Ovary (tissue), 9 donors: ENCODE data around the gene ZSWIM8. TPM values are rescaled to one million over a fixed set of nuclear protein-coding genes. Genes with fewer than 3 reads are reported as not detected.
A peak's percentile ranks its signal among the peaks of the same experiment; 100 is the strongest.

Source experiments
- DNase-seq, 5 donors: peaks; one replicate each; pipeline ENCODE4 v3.0.0-alpha.2; 2019 to 2020
- H3K27ac ChIP-seq, 2 donors: fragments of 200-600 bp; one replicate each; pipeline versions ENCODE4 v1.5.1 to v1.8.0; 2019 to 2022
- H3K27me3 ChIP-seq: fragments of 200-600 bp; one replicate; pipeline ENCODE4 v1.8.0; 2022
- H3K36me3 ChIP-seq: fragments of 200-600 bp; sonication (generic); one replicate; pipeline ENCODE4 v1.5.1; 2019
- H3K4me1 ChIP-seq: one replicate; pipeline ENCODE4 v1.8.1; 2013; ENCODE audit warnings: mild to moderate bottlenecking, moderate library complexity; ENCODE audit not compliant: insufficient read depth
- H3K4me3 ChIP-seq: fragments of 200-600 bp; sonication (generic); one replicate; pipeline ENCODE4 v1.5.1; 2017
- H3K9me3 ChIP-seq, 2 donors: fragments of 200-600 bp in 1 of 2; sonication (generic) in 1 of 2; one replicate each; pipeline versions ENCODE4 v1.5.1 to v1.8.1; 2013 to 2019; ENCODE audit warnings: mild to moderate bottlenecking in 1 of 2, moderate library complexity in 1 of 2
- EP300 ChIP-seq: sonication (generic); formaldehyde crosslinking; IDR thresholded peaks from one replicate; pipeline ENCODE4 v1.6.1; 2017; ENCODE audit warnings: antibody characterized with exemption
- POLR2A ChIP-seq: fragments of 450-650 bp; IDR thresholded peaks from one replicate; pipeline ENCODE4 v1.6.1; 2017; ENCODE audit warnings: antibody characterized with exemption, mild to moderate bottlenecking, moderate library complexity
- WGBS, 3 donors: extraction: QIAGEN DNeasy Blood & Tissue Kit in 1 of 3; methylation state at CpG; one replicate each; pipeline versions ENCODE4 v1.1.5 to v1.1.7; 2013 to 2017; 5-methylcytosine and 5-hydroxymethylcytosine counted together
- intact Hi-C, 4 donors: fragments of 100-400 bp; cut with DNase I; formaldehyde crosslinking; loops; one replicate each; pipeline versions ENCODE4 v1.11.0 to v1.15.1; 2022 to 2023
- polyA plus RNA-seq, 2 donors: library from polyadenylated mRNA; stranded (reverse); fragments of 200-250 nt in 1 of 2; fragments of 350-450 nt in 1 of 2; fragmentation: Illumina TruSeq in 1 of 2; extraction: RNeasy Lipid Tissue Mini Kit (QIAGEN cat#74804) in 1 of 2; gene quantifications; one replicate each; pipeline ENCODE4 v1.2.3, GENCODE V29; 2013 to 2014
- total RNA-seq, 7 donors: library from RNA; depleted of rRNA in 2 of 7; stranded (reverse); fragments of >200 nt in 2 of 7; fragmentation: NEBNext Ultra II Directional in 3 of 7; extraction: Animal tissue kit (Norgen Biotek cat#: 25700) in 3 of 7; gene quantifications; one replicate each; pipeline versions ENCODE4 v1.1.0 to v1.2.4, GENCODE V29; 2016 to 2023
- TF ChIP-seq, protein P1 (sequence below), 3 donors: fragments of 450-650 bp in 2 of 3; fragments of 200-600 bp in 1 of 3; IDR thresholded peaks; one replicate each; pipeline versions ENCODE4 v1.5.1 to v1.8.0; 2016 to 2022; ENCODE audit warnings: antibody characterized with exemption in 3 of 3, mild to moderate bottlenecking in 1 of 3
- donor health status: DM: no; HTN: no; CAD: no; lungs with moderate emphysema.
- donor health status: DM: no; HTN: no; CAD: no.
- donor health status: Bipolar disorder and iron deficiency.
- donor health status: DM: yes; HTN: yes; CAD: no.
- donor health status: DM: no; HTN: no; CAD: no.
- donor health status: DM: yes; HTN: yes; CAD: no.

Gene ZSWIM8
- total and polyA plus RNA-seq, 9 donors, result 42.7 to 90.7 (median 69.3) TPM

DNA sequence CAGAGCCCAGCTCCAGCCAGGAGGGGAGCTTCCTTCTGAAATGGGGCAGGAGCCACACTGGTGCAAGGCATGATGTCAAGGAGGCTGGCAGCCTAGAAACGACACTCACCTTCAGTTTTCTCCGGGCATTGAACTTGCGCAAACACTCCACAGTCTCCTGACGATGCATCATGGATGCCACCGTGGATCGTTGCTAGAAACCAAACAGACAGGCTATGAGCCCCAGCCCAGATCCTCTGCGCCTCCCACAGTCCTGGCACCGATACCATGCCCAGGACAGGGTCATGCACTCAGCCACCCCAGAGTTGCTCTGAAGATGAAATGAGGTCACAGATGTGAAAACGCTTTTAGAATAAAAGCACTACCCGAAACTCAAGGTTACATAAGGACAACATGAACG, 56.9 kb downstream of the ZSWIM8 start:
- H3K4me1 ChIP-seq, result no peaks in the 10 kb centered on the region
- DNase-seq, result no peak
- TF ChIP-seq, protein P1, sequence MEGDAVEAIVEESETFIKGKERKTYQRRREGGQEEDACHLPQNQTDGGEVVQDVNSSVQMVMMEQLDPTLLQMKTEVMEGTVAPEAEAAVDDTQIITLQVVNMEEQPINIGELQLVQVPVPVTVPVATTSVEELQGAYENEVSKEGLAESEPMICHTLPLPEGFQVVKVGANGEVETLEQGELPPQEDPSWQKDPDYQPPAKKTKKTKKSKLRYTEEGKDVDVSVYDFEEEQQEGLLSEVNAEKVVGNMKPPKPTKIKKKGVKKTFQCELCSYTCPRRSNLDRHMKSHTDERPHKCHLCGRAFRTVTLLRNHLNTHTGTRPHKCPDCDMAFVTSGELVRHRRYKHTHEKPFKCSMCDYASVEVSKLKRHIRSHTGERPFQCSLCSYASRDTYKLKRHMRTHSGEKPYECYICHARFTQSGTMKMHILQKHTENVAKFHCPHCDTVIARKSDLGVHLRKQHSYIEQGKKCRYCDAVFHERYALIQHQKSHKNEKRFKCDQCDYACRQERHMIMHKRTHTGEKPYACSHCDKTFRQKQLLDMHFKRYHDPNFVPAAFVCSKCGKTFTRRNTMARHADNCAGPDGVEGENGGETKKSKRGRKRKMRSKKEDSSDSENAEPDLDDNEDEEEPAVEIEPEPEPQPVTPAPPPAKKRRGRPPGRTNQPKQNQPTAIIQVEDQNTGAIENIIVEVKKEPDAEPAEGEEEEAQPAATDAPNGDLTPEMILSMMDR (IDR thresholded peaks at IDR 0.05), result no peak
- TF ChIP-seq POLR2A (no peak), EP300 (no peak)
- no peaks in the 10 kb centered on the region for H3K36me3 ChIP-seq
- no peaks in the 10 kb centered on the region for H3K9me3 ChIP-seq
- no peak overlapping the region for H3K4me3 ChIP-seq
- 80 to 88% (median 83%) methylated on average over 11 of the region's 11 CpGs for WGBS, 3 donors
- no peaks in the 10 kb centered on the region for H3K27me3 ChIP-seq
- intact Hi-C loops, result no loop called here
- H3K27ac ChIP-seq, result no peak overlapping the region

DNA sequence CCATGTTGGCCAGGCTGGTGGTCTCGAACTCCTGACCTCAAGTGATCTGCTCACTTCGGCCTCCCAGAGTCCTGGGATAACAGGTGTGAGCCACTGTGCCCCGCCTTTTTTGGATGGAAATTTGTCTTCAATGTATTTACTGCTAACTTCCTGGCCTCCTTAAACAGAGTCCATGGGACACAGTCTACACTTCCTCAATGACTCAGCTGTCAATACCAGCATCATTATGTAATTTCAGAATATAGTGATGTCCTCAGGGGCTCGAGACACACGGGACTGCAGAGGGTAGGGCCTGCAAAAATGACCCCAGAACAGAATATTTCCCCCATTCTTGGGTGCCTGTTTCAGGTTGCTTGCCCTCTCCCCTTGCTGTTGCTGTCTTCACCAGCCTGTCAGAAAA, 57.9 kb downstream of the ZSWIM8 start:
- Histone ChIP-seq H3K9me3 (no peaks in the 10 kb centered on the region), H3K36me3 (no peaks in the 10 kb centered on the region), H3K4me3 (no peak overlapping the region), H3K27me3 (no peaks in the 10 kb centered on the region), H3K4me1 (no peaks in the 10 kb centered on the region), H3K27ac (no peak overlapping the region)
- WGBS, 3 donors, result 87 to 93% (median 91%) methylated on average over 5 of the region's 5 CpGs
- TF ChIP-seq EP300 (no peak), POLR2A (no peak)
- TF ChIP-seq, protein P1 (IDR thresholded peaks at IDR 0.05), result no peak
- no peak for DNase-seq
- intact Hi-C loops, result no loop called here

DNA sequence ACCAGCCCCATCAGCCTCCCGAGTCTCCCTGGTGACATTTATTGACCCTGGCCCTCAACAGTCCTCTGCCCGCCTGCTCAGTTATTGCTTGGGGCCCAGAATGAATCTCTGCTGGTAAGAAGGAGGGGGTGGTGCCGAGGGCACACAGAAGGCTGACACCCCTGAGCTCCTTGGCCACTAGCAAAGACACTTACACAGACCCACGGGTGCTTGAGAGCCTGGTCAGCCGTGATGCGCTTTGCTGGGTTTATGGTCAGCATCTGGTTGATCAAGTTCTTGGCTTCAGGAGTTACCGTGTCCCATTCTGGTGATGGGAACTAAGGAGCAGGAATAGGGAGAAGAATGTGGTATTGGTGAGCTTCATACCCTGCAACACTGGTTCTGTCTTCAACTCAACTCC, 61.6 kb downstream of the ZSWIM8 start:
- no peak overlapping the region for H3K27ac ChIP-seq
- 88 to 92% (median 89%) methylated on average over 7 of the region's 7 CpGs for WGBS, 3 donors
- TF ChIP-seq POLR2A, result no peak
- no peak for TF ChIP-seq EP300
- TF ChIP-seq, protein P1 (IDR thresholded peaks at IDR 0.05), result no peak
- peaks cover 1% of the 10 kb centered on the region for H3K4me1 ChIP-seq
- H3K36me3 ChIP-seq, result no peaks in the 10 kb centered on the region
- H3K27me3 ChIP-seq, result no peaks in the 10 kb centered on the region
- DNase-seq, result no peak
- H3K4me3 ChIP-seq, result no peak overlapping the region
- no peaks in the 10 kb centered on the region for H3K9me3 ChIP-seq
- intact Hi-C loops, result loop anchor here in 1 of 4 donors (1.0 kb wide), 1 partner anchor 33 kb away; no protein-coding TSS in a partner anchor

DNA sequence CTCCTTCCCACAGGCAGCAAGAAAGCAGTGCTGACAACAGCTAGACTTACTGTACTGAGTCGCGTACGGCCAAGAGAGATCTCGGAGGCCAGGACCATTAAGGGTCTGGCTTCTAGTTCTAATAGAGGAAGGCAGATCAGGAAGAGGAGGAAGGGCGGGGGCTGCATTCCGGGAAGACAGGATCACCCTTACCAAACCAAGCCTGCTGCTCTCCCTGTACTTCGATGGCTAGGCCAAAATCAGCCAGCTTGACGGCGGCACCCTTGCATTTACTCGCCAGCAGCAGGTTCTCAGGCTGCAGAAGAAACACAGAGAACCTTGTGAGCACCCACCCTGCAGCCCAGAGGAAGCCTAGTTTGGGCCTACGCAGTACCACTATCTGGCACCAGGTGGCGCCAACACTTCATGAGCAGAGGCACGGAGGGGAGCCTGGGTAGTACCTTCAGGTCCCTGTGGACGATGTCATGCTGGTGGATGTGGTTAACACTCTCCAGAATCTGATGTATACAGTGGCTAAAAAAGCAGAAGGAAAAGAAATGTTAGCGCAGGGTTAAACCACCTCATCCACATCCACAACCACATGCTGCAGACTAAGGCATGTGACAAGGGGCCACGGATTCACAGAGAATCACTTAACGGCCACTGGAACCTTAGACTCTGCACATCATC, 63.5 kb downstream of the ZSWIM8 start:
- Histone ChIP-seq H3K27me3 (no peaks in the 10 kb centered on the region), H3K9me3 (no peaks in the 10 kb centered on the region), H3K36me3 (no peaks in the 10 kb centered on the region), H3K4me1 (peaks cover 1% of the 10 kb centered on the region), H3K4me3 (no peak overlapping the region), H3K27ac (no peak overlapping the region)
- peak; percentile 73 to 89 (median 87) for DNase-seq
- TF ChIP-seq EP300 (no peak), POLR2A (peak; percentile 14)
- TF ChIP-seq, protein P1 (IDR thresholded peaks at IDR 0.05), result peak; percentile 96 to 99 (median 96)
- intact Hi-C loops, result loop anchor here in 3 of 4 donors (1.0 to 2.0 kb wide), 3 partner anchors 26 to 32 kb away; no protein-coding TSS in a partner anchor
- WGBS, 3 donors, result 46 to 50% (median 47%) methylated on average over 17 of the region's 17 CpGs
